ENCODE measurements around the gene LYL1.
A peak's percentile ranks its signal among the peaks of the same experiment; 100 is the strongest.

The LYL1 gene

GRCh38 chr19:13100031-13100588 is 2.5 kb downstream of the LYL1 start:
- Histone ChIP-seq H3K36me3 (ENCODE audit: control insufficient read depth, insufficient read depth, low read length) (no peaks in the 10 kb centered on the region), H3K9me3 (ENCODE audit: control insufficient read depth, low read length) (no peaks in the 10 kb centered on the region), H3K27me3 (ENCODE audit: control insufficient read depth, insufficient read depth, low read length) (no peaks in the 10 kb centered on the region), H3K4me1 (ENCODE audit: control insufficient read depth, insufficient read depth, low read length) (peaks cover 39% of the 10 kb centered on the region), H3K9ac (ENCODE audit: low read length) (peak overlapping the region; percentile 55), H3K4me3 (ENCODE audit: low read length) (no peak overlapping the region)

GRCh38 chr19:13099073-13099999 is 3.3 kb downstream of the LYL1 start:
- H3K9me3 ChIP-seq (ENCODE audit: control insufficient read depth, low read length), result no peaks in the 10 kb centered on the region
- no peaks in the 10 kb centered on the region for H3K27me3 ChIP-seq (ENCODE audit: control insufficient read depth, insufficient read depth, low read length)
- H3K9ac ChIP-seq (ENCODE audit: low read length), result peak overlapping the region; percentile 55
- H3K36me3 ChIP-seq (ENCODE audit: control insufficient read depth, insufficient read depth, low read length), result no peaks in the 10 kb centered on the region
- H3K4me3 ChIP-seq (ENCODE audit: low read length), result no peak overlapping the region
- H3K4me1 ChIP-seq (ENCODE audit: control insufficient read depth, insufficient read depth, low read length), result peaks cover 40% of the 10 kb centered on the region

GRCh38 chr19:13098277-13099072 is 4.2 kb downstream of the LYL1 start:
- no peaks in the 10 kb centered on the region for H3K36me3 ChIP-seq (ENCODE audit: control insufficient read depth, insufficient read depth, low read length)
- no peaks in the 10 kb centered on the region for H3K9me3 ChIP-seq (ENCODE audit: control insufficient read depth, low read length)
- H3K9ac ChIP-seq (ENCODE audit: low read length), result peak overlapping the region; percentile 55
- H3K27me3 ChIP-seq (ENCODE audit: control insufficient read depth, insufficient read depth, low read length), result no peaks in the 10 kb centered on the region
- H3K4me3 ChIP-seq (ENCODE audit: low read length), result no peak overlapping the region
- H3K4me1 ChIP-seq (ENCODE audit: control insufficient read depth, insufficient read depth, low read length), result peaks cover 48% of the 10 kb centered on the region

- Histone ChIP-seq H3K9me3 (ENCODE audit: control insufficient read depth, low read length) (no peaks in the 10 kb centered on the region), H3K36me3 (ENCODE audit: control insufficient read depth, insufficient read depth, low read length) (no peaks in the 10 kb centered on the region), H3K27me3 (ENCODE audit: control insufficient read depth, insufficient read depth, low read length) (no peaks in the 10 kb centered on the region), H3K4me1 (ENCODE audit: control insufficient read depth, insufficient read depth, low read length) (peaks cover 48% of the 10 kb centered on the region), H3K9ac (ENCODE audit: low read length) (no peak overlapping the region), H3K4me3 (ENCODE audit: low read length) (no peak overlapping the region)
Measured at GRCh38 chr19:13097463-13098258, 5.0 kb downstream of the LYL1 start.

- Histone ChIP-seq H3K4me3 (ENCODE audit: low read length) (no peak overlapping the region), H3K27me3 (ENCODE audit: control insufficient read depth, insufficient read depth, low read length) (no peaks in the 10 kb centered on the region), H3K36me3 (ENCODE audit: control insufficient read depth, insufficient read depth, low read length) (no peaks in the 10 kb centered on the region), H3K9me3 (ENCODE audit: control insufficient read depth, low read length) (no peaks in the 10 kb centered on the region), H3K4me1 (ENCODE audit: control insufficient read depth, insufficient read depth, low read length) (peaks cover 45% of the 10 kb centered on the region), H3K9ac (ENCODE audit: low read length) (no peak overlapping the region)
Measured at GRCh38 chr19:13097033-13097462, 5.6 kb downstream of the LYL1 start.

GRCh38 chr19:13095934-13096927 is 6.4 kb downstream of the LYL1 start:
- Histone ChIP-seq H3K36me3 (ENCODE audit: control insufficient read depth, insufficient read depth, low read length) (no peaks in the 10 kb centered on the region), H3K4me1 (ENCODE audit: control insufficient read depth, insufficient read depth, low read length) (peaks cover 37% of the 10 kb centered on the region), H3K27me3 (ENCODE audit: control insufficient read depth, insufficient read depth, low read length) (no peaks in the 10 kb centered on the region), H3K9ac (ENCODE audit: low read length) (no peak overlapping the region), H3K9me3 (ENCODE audit: control insufficient read depth, low read length) (no peaks in the 10 kb centered on the region), H3K4me3 (ENCODE audit: low read length) (no peak overlapping the region)

- Histone ChIP-seq H3K36me3 (ENCODE audit: control insufficient read depth, insufficient read depth, low read length) (no peaks in the 10 kb centered on the region), H3K9ac (ENCODE audit: low read length) (no peak overlapping the region), H3K4me1 (ENCODE audit: control insufficient read depth, insufficient read depth, low read length) (peaks cover 37% of the 10 kb centered on the region), H3K4me3 (ENCODE audit: low read length) (no peak overlapping the region), H3K27me3 (ENCODE audit: control insufficient read depth, insufficient read depth, low read length) (no peaks in the 10 kb centered on the region), H3K9me3 (ENCODE audit: control insufficient read depth, low read length) (no peaks in the 10 kb centered on the region)
Measured at GRCh38 chr19:13095393-13095784, 7.3 kb downstream of the LYL1 start.

- no peaks in the 10 kb centered on the region for H3K27me3 ChIP-seq (ENCODE audit: control insufficient read depth, insufficient read depth, low read length)
- H3K4me3 ChIP-seq (ENCODE audit: low read length), result no peak overlapping the region
- no peaks in the 10 kb centered on the region for H3K36me3 ChIP-seq (ENCODE audit: control insufficient read depth, insufficient read depth, low read length)
- H3K9me3 ChIP-seq (ENCODE audit: control insufficient read depth, low read length), result no peaks in the 10 kb centered on the region
- H3K9ac ChIP-seq (ENCODE audit: low read length), result no peak overlapping the region
- peaks cover 33% of the 10 kb centered on the region for H3K4me1 ChIP-seq (ENCODE audit: control insufficient read depth, insufficient read depth, low read length)
Measured at GRCh38 chr19:13094771-13095392, 7.8 kb downstream of the LYL1 start.

GRCh38 chr19:13094106-13094504 is 8.6 kb downstream of the LYL1 start:
- Histone ChIP-seq H3K9ac (ENCODE audit: low read length) (peak overlapping the region; percentile 41), H3K4me3 (ENCODE audit: low read length) (no peak overlapping the region), H3K9me3 (ENCODE audit: control insufficient read depth, low read length) (no peaks in the 10 kb centered on the region), H3K4me1 (ENCODE audit: control insufficient read depth, insufficient read depth, low read length) (peaks cover 26% of the 10 kb centered on the region), H3K27me3 (ENCODE audit: control insufficient read depth, insufficient read depth, low read length) (no peaks in the 10 kb centered on the region), H3K36me3 (ENCODE audit: control insufficient read depth, insufficient read depth, low read length) (no peaks in the 10 kb centered on the region)

- no peaks in the 10 kb centered on the region for H3K36me3 ChIP-seq (ENCODE audit: control insufficient read depth, insufficient read depth, low read length)
- H3K4me1 ChIP-seq (ENCODE audit: control insufficient read depth, insufficient read depth, low read length), result peaks cover 21% of the 10 kb centered on the region
- no peaks in the 10 kb centered on the region for H3K27me3 ChIP-seq (ENCODE audit: control insufficient read depth, insufficient read depth, low read length)
- no peaks in the 10 kb centered on the region for H3K9me3 ChIP-seq (ENCODE audit: control insufficient read depth, low read length)
- H3K9ac ChIP-seq (ENCODE audit: low read length), result peak overlapping the region; percentile 41
- H3K4me3 ChIP-seq (ENCODE audit: low read length), result no peak overlapping the region
Measured at GRCh38 chr19:13093407-13094105, 9.1 kb downstream of the LYL1 start.
